ENCODE measurements around the gene GALNT9. TPM values are rescaled to one million over a fixed set of nuclear protein-coding genes. Genes with fewer than 3 reads are reported as not detected.

GALNT9 gene
- polyA plus RNA-seq, 1 experiment, result not detected

DNA sequence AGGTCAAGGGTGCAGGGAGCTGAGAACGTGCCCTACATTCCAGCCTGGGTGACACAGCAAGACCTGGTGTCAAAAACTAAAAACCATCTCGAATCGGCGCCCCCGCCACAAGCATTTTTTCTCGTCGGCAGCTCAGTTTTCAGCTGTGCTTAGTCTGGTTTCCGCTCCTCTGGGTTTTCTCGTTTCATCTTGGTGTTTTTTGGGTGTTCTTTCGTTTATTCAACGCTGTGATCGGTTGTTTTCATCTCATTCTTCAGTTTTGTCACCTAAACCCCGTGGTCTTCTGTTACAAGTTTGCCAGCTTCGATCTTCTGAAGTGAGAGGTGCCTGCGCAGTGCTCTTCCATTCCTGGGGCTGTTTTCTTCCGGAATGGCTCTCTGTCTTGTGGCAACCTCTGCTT lies 143.7 kb downstream of the GALNT9 start:
- peaks cover 3% of the 10 kb centered on the region; the same call in 1 of the 2 replicates for H3K27me3 ChIP-seq (ENCODE audit: control insufficient read depth, insufficient read depth, low read length)
- H3K36me3 ChIP-seq (ENCODE audit: control insufficient read depth, insufficient read depth, low read length), result no peaks in the 10 kb centered on the region
- no peak overlapping the region for H3K4me3 ChIP-seq (ENCODE audit: low read depth, low read length)
- TF ChIP-seq, protein P1, sequence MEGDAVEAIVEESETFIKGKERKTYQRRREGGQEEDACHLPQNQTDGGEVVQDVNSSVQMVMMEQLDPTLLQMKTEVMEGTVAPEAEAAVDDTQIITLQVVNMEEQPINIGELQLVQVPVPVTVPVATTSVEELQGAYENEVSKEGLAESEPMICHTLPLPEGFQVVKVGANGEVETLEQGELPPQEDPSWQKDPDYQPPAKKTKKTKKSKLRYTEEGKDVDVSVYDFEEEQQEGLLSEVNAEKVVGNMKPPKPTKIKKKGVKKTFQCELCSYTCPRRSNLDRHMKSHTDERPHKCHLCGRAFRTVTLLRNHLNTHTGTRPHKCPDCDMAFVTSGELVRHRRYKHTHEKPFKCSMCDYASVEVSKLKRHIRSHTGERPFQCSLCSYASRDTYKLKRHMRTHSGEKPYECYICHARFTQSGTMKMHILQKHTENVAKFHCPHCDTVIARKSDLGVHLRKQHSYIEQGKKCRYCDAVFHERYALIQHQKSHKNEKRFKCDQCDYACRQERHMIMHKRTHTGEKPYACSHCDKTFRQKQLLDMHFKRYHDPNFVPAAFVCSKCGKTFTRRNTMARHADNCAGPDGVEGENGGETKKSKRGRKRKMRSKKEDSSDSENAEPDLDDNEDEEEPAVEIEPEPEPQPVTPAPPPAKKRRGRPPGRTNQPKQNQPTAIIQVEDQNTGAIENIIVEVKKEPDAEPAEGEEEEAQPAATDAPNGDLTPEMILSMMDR (IDR thresholded peaks at IDR 0.05; ENCODE audit: insufficient read depth, low read depth, low read length), result no peak
- CTCF ChIA-PET, result no interaction called here
- POLR2A ChIA-PET, result no interaction called here
- DNase-seq (ENCODE audit: low read depth), result no peak

DNA sequence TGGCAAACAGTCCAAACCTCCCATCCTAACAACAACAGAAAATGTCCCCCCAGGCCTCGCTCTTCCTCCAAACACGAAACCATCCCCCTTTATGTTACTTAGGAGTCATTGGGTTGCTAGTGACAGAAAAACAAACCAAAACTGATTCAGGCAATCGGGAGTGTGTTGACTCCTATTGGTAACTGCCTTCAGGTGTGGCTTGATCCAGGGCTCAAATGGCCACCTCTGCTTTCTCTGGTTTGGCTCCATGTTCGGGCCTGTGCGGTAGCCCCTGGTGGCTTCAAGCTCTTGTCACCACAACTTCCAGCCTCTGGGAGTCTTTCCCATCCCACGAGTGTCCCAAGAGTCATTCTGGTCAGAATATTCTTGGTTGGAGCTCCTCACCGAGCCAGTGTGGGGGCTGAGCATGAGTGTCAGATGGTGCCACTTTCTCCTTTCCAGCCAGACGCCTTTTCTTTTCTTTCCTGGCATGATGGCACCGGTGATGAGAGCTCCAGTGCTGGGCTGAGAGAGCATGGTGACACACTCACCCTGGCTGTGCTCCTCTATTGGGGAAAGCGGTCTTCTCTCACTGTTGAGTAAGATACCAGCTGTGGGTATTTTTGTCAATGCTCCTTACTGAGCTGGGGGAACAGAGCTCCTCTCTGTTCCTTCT lies 146.6 kb downstream of the GALNT9 start:
- DNase-seq (ENCODE audit: low read depth), result no peak
- ChIA-PET CTCF (no interaction called here), POLR2A (no interaction called here)
- Histone ChIP-seq H3K27me3 (ENCODE audit: control insufficient read depth, insufficient read depth, low read length) (peaks cover 17% of the 10 kb centered on the region), H3K4me3 (ENCODE audit: low read depth, low read length) (no peak overlapping the region), H3K36me3 (ENCODE audit: control insufficient read depth, insufficient read depth, low read length) (no peaks in the 10 kb centered on the region)
- TF ChIP-seq, protein P1 (IDR thresholded peaks at IDR 0.05; ENCODE audit: insufficient read depth, low read depth, low read length), result no peak

DNA sequence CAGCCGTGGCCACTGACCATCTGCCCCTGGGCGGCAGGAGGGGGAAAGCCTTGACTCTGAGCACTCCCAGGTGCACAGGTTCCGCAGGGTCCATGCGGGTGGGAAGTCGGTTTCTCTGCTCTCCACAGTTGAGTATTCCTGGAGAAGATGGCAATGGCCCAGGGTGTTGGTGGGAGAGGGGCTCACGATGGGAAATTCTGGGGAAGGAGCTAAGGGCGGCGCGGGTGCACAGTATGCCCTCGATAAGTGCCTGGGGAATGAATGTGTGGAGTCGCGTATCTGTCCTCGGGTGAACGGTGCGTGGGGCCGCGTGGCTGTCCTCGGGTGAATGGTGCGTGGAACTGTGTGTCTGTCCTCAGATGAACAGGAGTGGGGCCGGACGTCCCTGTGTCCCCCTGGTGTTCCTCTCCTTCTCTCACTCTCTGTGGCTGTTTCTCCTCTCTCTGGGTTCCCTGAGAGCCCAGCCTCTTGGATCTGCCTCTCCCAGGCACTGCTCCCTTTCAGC lies 147.1 kb downstream of the GALNT9 start:
- POLR2A ChIA-PET, result no interaction called here
- TF ChIP-seq, protein P1 (IDR thresholded peaks at IDR 0.05; ENCODE audit: insufficient read depth, low read depth, low read length), result no peak
- no peak overlapping the region for H3K4me3 ChIP-seq (ENCODE audit: low read depth, low read length)
- no peaks in the 10 kb centered on the region for H3K36me3 ChIP-seq (ENCODE audit: control insufficient read depth, insufficient read depth, low read length)
- CTCF ChIA-PET, result no interaction called here
- H3K27me3 ChIP-seq (ENCODE audit: control insufficient read depth, insufficient read depth, low read length), result peaks cover 18% of the 10 kb centered on the region
- DNase-seq (ENCODE audit: low read depth), result no peak

DNA sequence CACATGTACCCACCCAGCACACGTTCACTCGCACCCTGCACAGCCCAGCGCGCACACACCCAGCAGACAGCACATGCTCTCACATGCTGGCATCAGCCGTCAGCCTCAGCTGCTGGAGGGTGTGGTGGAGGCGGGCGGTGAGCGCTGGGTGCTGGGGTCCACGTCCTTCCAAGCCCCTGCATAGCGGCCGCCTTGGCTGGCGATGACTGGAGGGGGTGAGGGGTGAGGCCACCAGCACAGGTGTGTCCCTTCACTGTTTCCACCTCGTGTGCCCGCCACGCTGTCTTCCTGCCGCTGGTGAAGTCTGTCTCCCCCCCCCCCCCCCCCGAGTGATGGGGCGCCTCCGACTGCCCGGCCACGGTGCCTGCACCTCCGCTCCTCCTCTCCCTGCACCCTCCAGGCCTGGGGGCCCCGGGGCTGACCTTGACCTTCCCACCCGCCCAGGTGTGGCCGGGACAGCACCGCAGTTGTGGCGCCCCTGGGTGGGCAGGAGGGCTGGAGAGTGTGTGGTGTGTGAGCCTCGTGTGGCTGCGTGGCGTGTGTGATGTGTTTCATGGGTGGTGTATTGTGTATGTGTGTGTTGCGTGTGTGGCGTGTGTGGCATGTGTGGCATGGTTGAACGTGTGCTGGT lies 147.7 kb downstream of the GALNT9 start:
- DNase-seq (ENCODE audit: low read depth), result no peak
- Histone ChIP-seq H3K36me3 (ENCODE audit: control insufficient read depth, insufficient read depth, low read length) (no peaks in the 10 kb centered on the region), H3K4me3 (ENCODE audit: low read depth, low read length) (no peak overlapping the region), H3K27me3 (ENCODE audit: control insufficient read depth, insufficient read depth, low read length) (peaks cover 21% of the 10 kb centered on the region)
- ChIA-PET POLR2A (no interaction called here), CTCF (no interaction called here)
- TF ChIP-seq, protein P1 (IDR thresholded peaks at IDR 0.05; ENCODE audit: insufficient read depth, low read depth, low read length), result no peak

DNA sequence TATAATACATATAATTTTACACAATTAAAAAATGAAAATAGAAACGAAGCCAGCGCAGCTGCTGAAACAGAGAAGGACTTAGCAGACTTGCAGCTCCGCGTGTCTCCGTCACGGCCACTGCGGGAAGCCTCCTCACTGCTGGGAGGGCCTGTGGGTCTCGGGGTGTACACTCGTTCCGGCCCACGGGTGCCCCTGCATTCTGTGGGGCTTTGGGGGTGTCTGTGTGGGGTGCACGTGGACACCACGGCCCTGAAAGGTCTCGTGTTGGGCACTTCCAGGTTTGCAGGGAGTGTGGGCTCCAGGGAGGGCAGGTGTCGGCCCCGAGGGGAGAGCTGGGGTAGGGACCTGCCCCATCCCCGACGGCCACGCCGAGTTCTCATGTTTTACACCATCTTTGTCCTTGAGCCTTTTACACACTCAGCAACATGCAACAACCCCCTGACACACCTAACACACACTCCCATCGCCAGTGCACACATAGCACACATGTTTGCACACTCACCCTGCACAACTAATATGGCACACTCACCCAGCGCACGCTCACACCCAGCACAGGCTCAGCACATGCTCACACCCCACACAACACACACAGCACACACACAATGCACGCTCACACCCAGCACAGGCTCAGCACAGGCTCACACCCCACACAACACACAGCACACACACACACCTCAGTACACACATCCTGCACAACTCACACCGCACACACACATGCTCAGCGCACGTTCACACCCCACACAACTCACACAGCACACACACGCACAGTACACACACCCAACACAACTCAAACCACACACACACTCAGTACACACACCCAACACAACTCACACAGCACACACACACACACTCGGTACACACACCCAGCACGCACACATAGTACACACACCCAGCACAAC lies 148.5 kb downstream of the GALNT9 start:
- Histone ChIP-seq H3K4me3 (ENCODE audit: low read depth, low read length) (no peak overlapping the region), H3K36me3 (ENCODE audit: control insufficient read depth, insufficient read depth, low read length) (no peaks in the 10 kb centered on the region), H3K27me3 (ENCODE audit: control insufficient read depth, insufficient read depth, low read length) (peaks cover 21% of the 10 kb centered on the region)
- ChIA-PET POLR2A (no interaction called here), CTCF (interaction anchor here (1.0 kb wide), 1 partner anchor 38 kb away, joined by 4 read pairs; no protein-coding TSS in a partner anchor)
- DNase-seq (ENCODE audit: low read depth), result no peak
- TF ChIP-seq, protein P1 (IDR thresholded peaks at IDR 0.05; ENCODE audit: insufficient read depth, low read depth, low read length), result no peak

Measured in BJ (cell line).